Ishikawa (cell line): ENCODE measurements around the gene WWC1.

Experiments
- CREB1 ChIP-seq: IDR thresholded peaks from 2 replicates; pipeline ENCODE4 v1.6.1; 2012; ENCODE audit warnings: low read depth
- RAD21 ChIP-seq: IDR thresholded peaks from 2 replicates; pipeline ENCODE4 v1.6.1; 2012; ENCODE audit warnings: low read depth
- TEAD4 ChIP-seq: IDR thresholded peaks from 2 replicates; pipeline ENCODE4 v1.6.1; 2012

GRCh38 chr5:168290902-168291341 is 523 bp upstream of the WWC1 start:
- TF ChIP-seq RAD21 (no peak), TEAD4 (no peak), CREB1 (no peak)
